ENCODE results near the gene GPHN. TPM values are rescaled to one million over a fixed set of nuclear protein-coding genes. Genes with fewer than 3 reads are reported as not detected.

The GPHN gene
- total RNA-seq, 4 donors from 2014 or later = 16.7 to 34.8 (median 27.0) TPM

DNA sequence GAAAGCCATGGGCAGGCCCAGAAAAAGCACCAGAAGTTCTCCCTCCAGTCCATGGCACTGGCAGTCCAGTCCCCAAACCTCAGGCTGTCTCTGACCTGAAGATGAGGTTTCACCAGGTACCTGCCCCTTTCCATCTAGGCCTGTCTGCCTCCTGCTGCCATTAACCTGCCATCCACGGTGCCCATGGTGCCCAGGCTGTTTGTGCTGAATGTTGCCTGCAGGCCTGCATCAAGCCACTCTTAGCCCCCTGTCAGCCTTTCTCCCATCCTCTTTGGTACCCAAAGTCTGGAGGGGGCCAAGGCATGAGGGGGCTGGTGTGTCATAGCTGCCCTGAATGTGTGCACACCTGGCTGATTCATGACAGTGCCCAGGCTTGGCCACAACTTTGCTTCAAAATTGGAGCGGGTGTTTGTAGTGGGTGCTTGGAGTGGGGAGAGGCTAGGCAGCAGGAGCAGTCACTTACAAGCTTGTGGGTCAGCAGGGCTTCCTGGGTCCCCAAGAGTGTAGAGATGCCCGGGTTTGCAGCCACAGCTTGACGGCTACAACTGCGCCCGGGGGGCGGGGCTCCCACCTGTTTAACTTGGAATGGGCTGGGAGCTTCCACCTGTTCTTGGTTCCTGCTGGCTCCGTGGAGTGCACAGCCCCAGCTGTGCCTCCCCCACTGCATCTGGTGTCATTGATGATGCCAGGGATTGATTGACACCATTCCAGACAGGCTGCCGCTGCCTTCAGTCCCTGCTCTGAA lies 88.5 kb downstream of the GPHN start:
- no peaks in the 10 kb centered on the region for H3K36me3 ChIP-seq
- DNase-seq (ENCODE audit: low spot score in 2 of 2) = no peak
- TF ChIP-seq POLR2AphosphoS5 (IDR thresholded peaks at IDR 0.05) (no peak), EP300 (IDR thresholded peaks at IDR 0.05) (no peak), POLR2A (IDR thresholded peaks at IDR 0.05) (no peak)
- TF ChIP-seq, protein P1, sequence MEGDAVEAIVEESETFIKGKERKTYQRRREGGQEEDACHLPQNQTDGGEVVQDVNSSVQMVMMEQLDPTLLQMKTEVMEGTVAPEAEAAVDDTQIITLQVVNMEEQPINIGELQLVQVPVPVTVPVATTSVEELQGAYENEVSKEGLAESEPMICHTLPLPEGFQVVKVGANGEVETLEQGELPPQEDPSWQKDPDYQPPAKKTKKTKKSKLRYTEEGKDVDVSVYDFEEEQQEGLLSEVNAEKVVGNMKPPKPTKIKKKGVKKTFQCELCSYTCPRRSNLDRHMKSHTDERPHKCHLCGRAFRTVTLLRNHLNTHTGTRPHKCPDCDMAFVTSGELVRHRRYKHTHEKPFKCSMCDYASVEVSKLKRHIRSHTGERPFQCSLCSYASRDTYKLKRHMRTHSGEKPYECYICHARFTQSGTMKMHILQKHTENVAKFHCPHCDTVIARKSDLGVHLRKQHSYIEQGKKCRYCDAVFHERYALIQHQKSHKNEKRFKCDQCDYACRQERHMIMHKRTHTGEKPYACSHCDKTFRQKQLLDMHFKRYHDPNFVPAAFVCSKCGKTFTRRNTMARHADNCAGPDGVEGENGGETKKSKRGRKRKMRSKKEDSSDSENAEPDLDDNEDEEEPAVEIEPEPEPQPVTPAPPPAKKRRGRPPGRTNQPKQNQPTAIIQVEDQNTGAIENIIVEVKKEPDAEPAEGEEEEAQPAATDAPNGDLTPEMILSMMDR (IDR thresholded peaks at IDR 0.05) = no peak
- 100% methylated on average over 3 of the region's 9 CpGs for WGBS
- no peak overlapping the region for H3K4me3 ChIP-seq
- H3K9me3 ChIP-seq = peaks cover 8% of the 10 kb centered on the region
- H3K27ac ChIP-seq = no peak overlapping the region
- no peaks in the 10 kb centered on the region for H3K27me3 ChIP-seq
- H3K4me1 ChIP-seq = no peaks in the 10 kb centered on the region

DNA sequence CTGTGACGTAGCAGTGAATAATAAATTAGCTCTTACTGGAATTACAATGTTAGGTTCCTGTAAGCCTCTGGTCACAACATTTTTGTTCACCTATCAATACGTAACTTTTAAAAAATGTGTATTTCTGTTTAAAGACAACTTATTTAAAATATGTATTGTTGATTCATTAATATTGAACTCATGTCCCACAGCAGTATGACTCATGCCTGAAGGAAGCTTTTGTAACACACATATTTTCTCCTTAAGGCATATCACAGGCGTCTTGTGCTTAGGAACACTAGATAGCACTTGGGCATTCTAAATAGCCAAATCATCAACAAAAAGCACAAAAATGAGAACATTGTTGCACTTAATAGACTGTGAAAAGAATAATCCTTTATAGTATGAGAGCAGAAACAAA lies 92.5 kb downstream of the GPHN start:
- Histone ChIP-seq H3K4me3 (no peak overlapping the region), H3K36me3 (no peaks in the 10 kb centered on the region), H3K27ac (no peak overlapping the region), H3K27me3 (no peaks in the 10 kb centered on the region), H3K9me3 (peaks cover 4% of the 10 kb centered on the region), H3K4me1 (no peaks in the 10 kb centered on the region)
- TF ChIP-seq POLR2AphosphoS5 (IDR thresholded peaks at IDR 0.05) = no peak
- TF ChIP-seq POLR2A (IDR thresholded peaks at IDR 0.05) = no peak
- TF ChIP-seq, protein P1 (IDR thresholded peaks at IDR 0.05) = no peak
- no peak for TF ChIP-seq EP300 (IDR thresholded peaks at IDR 0.05)
- 94% methylated on average over 3 of the region's 3 CpGs for WGBS
- no peak for DNase-seq (ENCODE audit: low spot score in 2 of 2)

DNA sequence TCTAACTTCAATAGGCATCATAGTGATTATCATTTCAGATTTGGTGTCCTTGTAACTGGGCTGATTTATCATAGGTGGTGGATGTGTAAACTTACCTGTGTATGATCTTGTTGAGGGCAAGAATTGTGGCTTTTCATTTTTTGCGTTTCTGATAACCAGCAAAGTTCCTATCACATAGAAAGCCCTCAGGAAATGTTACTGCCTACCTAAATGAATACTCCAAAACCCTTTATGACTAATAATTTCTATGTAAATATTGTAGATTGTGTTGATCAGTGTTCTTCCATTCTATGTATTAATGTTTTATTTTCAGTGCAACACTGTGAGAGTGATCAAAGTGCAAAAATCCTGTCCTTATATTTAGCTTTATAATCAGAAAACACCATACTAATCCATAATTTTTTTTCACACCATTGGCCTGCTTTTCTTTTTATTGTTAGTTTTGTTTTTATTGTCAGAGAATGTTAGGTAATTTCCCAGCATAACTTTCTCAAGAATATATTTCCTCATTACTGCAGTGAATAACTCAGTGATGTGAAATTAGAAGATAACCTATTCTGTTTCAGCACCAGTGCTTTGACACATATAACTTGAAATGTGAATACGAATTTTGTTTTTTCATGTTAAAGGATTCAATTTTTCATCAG lies 94.1 kb downstream of the GPHN start:
- Histone ChIP-seq H3K9me3 (no peaks in the 10 kb centered on the region), H3K4me1 (no peaks in the 10 kb centered on the region), H3K4me3 (no peak overlapping the region), H3K27ac (no peak overlapping the region), H3K27me3 (no peaks in the 10 kb centered on the region), H3K36me3 (no peaks in the 10 kb centered on the region)
- TF ChIP-seq POLR2AphosphoS5 (IDR thresholded peaks at IDR 0.05) = no peak
- TF ChIP-seq POLR2A (IDR thresholded peaks at IDR 0.05) = no peak
- TF ChIP-seq EP300 (IDR thresholded peaks at IDR 0.05) = no peak
- TF ChIP-seq, protein P1 (IDR thresholded peaks at IDR 0.05) = no peak
- no peak for DNase-seq (ENCODE audit: low spot score in 2 of 2)
- 61% methylated on average over 2 of the region's 2 CpGs for WGBS

DNA sequence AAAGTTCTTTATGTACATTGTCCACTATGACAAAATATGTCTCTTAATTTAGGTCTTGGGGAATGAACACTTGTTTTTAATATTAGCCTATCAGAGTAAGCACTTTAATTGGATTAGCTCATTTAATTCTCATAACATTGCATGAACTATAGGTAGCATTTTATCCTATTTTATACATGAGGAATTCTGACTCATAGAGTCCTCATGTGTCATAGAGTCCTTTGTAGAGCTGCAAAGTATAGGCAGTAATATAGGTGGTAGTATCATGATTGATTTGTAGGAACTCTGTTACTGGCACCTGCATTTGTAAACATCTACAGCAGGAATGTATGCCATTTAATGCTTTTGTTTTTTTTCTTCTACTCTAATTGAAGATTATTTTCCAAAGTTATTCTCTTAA lies 96.0 kb downstream of the GPHN start:
- no peak overlapping the region for H3K4me3 ChIP-seq
- TF ChIP-seq POLR2A (IDR thresholded peaks at IDR 0.05) (no peak), POLR2AphosphoS5 (IDR thresholded peaks at IDR 0.05) (no peak), EP300 (IDR thresholded peaks at IDR 0.05) (no peak)
- TF ChIP-seq, protein P1 (IDR thresholded peaks at IDR 0.05) = no peak
- H3K36me3 ChIP-seq = no peaks in the 10 kb centered on the region

DNA sequence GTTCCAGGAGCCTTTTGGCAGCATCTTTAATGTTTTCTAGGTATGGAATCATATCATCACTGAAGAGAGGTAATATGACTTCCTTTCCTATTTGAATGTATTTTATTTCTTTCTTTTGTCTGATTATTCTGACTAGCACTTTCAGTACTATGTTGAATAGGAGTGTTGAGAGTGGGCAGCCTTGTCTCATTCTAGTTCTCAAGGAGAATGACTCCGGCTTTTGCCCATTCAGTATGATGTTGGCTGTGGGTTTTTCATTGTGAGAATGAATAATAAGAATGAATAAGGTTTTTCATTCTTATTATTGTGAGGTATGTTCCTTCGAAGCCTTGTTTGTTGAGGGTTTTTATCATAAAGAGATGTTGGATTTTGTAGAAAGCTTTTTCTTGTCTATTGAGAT lies 98.9 kb downstream of the GPHN start:
- Histone ChIP-seq H3K36me3 (no peaks in the 10 kb centered on the region), H3K27ac (no peak overlapping the region), H3K9me3 (peaks cover 4% of the 10 kb centered on the region), H3K27me3 (no peaks in the 10 kb centered on the region), H3K4me1 (no peaks in the 10 kb centered on the region), H3K4me3 (no peak overlapping the region)
- WGBS = 93% methylated on average over 2 of the region's 2 CpGs
- TF ChIP-seq POLR2A (IDR thresholded peaks at IDR 0.05) (no peak), POLR2AphosphoS5 (IDR thresholded peaks at IDR 0.05) (no peak), EP300 (IDR thresholded peaks at IDR 0.05) (no peak)
- TF ChIP-seq, protein P1 (IDR thresholded peaks at IDR 0.05) = no peak
- DNase-seq (ENCODE audit: low spot score in 2 of 2) = no peak

More for the DNA sequence above, 96.0 kb downstream of the GPHN start:
- no peak for DNase-seq (ENCODE audit: low spot score in 2 of 2)
- no peaks in the 10 kb centered on the region for H3K4me1 ChIP-seq
- H3K9me3 ChIP-seq = no peaks in the 10 kb centered on the region
- no peaks in the 10 kb centered on the region for H3K27me3 ChIP-seq
- no peak overlapping the region for H3K27ac ChIP-seq
